ENCODE results near the gene HK3.

Gene HK3

GRCh38 chr5:176902911-176903664, 3.9 kb upstream of the HK3 start:
- TF ChIP-seq CTCF (IDR thresholded peaks at IDR 0.05; ENCODE audit: borderline replicate concordance, insufficient read depth, low read depth, low read length) = no peak

GRCh38 chr5:176902102-176902814, 3.1 kb upstream of the HK3 start:
- H3K4me3 ChIP-seq (ENCODE audit: low read depth, low read length) = no peak overlapping the region
- no peak for TF ChIP-seq CTCF (IDR thresholded peaks at IDR 0.05; ENCODE audit: borderline replicate concordance, insufficient read depth, low read depth, low read length)

More at GRCh38 chr5:176902911-176903664, 3.9 kb upstream of the HK3 start:
- no peak overlapping the region for H3K4me3 ChIP-seq (ENCODE audit: low read depth, low read length)

GRCh38 chr5:176901260-176902101, 2.3 kb upstream of the HK3 start:
- no peak overlapping the region for H3K4me3 ChIP-seq (ENCODE audit: low read depth, low read length)
- no peak for TF ChIP-seq CTCF (IDR thresholded peaks at IDR 0.05; ENCODE audit: borderline replicate concordance, insufficient read depth, low read depth, low read length)

- no peak overlapping the region for H3K4me3 ChIP-seq (ENCODE audit: low read depth, low read length)
- TF ChIP-seq CTCF (IDR thresholded peaks at IDR 0.05; ENCODE audit: borderline replicate concordance, insufficient read depth, low read depth, low read length) = no peak
Measured at GRCh38 chr5:176900780-176901204, 1.6 kb upstream of the HK3 start.

- H3K4me3 ChIP-seq (ENCODE audit: low read depth, low read length) = no peak overlapping the region
- TF ChIP-seq CTCF (IDR thresholded peaks at IDR 0.05; ENCODE audit: borderline replicate concordance, insufficient read depth, low read depth, low read length) = no peak
Measured at GRCh38 chr5:176899946-176900779, 1.0 kb upstream of the HK3 start.

GRCh38 chr5:176897263-176897662, 1.9 kb downstream of the HK3 start:
- TF ChIP-seq CTCF (IDR thresholded peaks at IDR 0.05; ENCODE audit: borderline replicate concordance, insufficient read depth, low read depth, low read length) = no peak
- no peak overlapping the region for H3K4me3 ChIP-seq (ENCODE audit: low read depth, low read length)
